Thyroid gland (tissue), 4 donors: Measurements from ENCODE around the gene ZFYVE27. TPM values are rescaled to one million over a fixed set of nuclear protein-coding genes. Genes with fewer than 3 reads are reported as not detected.

Experiments
- DNase-seq, 2 donors: peaks; one replicate each; pipeline ENCODE4 v3.0.0-alpha.2; 2019
- H3K27ac ChIP-seq, 3 donors: fragments of 200-600 bp; sonication (generic); 1 replicate in 2 of 3; 2 replicates in 1 of 3; pipeline ENCODE4 v1.5.1; 2016 to 2019; ENCODE audit warnings: mild to moderate bottlenecking in 1 of 3, moderate library complexity in 1 of 3
- H3K27me3 ChIP-seq: fragments of 200-600 bp; sonication (generic); one replicate; pipeline ENCODE4 v1.5.1; 2019
- H3K36me3 ChIP-seq, 2 donors: fragments of 200-600 bp; sonication (generic); one replicate each; pipeline ENCODE4 v1.5.1; 2016 to 2019
- H3K4me1 ChIP-seq, 2 donors: fragments of 200-600 bp; sonication (generic); one replicate each; pipeline ENCODE4 v1.5.1; 2017 to 2019
- H3K4me3 ChIP-seq, 3 donors: fragments of 200-600 bp; sonication (generic); replicated peaks in 1 of 3; 1 replicate in 2 of 3; 2 replicates in 1 of 3; pipeline ENCODE4 v1.5.1; 2016; ENCODE audit warnings: mild to moderate bottlenecking in 1 of 3
- H3K9me3 ChIP-seq: fragments of 200-600 bp; sonication (generic); one replicate; pipeline ENCODE4 v1.5.1; 2017
- POLR2A ChIP-seq, 2 donors: fragments of 450-650 bp; IDR thresholded peaks; one replicate each; pipeline ENCODE4 v1.6.1; 2017; ENCODE audit warnings: antibody characterized with exemption in 2 of 2, mild to moderate bottlenecking in 2 of 2, moderate library complexity in 1 of 2
- WGBS, 2 donors: methylation state at CpG; one replicate each; pipeline ENCODE4 v1.1.5; 2017; 5-methylcytosine and 5-hydroxymethylcytosine counted together
- intact Hi-C: fragments of 100-400 bp; cut with DNase I; formaldehyde crosslinking; loops from one replicate; pipeline ENCODE4 v1.15.1; 2023
- total RNA-seq, 4 donors: library from RNA; depleted of rRNA; stranded (reverse); fragments of >200 nt; gene quantifications; one replicate each; pipeline ENCODE4 v1.2.3, GENCODE V29; 2016
- TF ChIP-seq, protein P1 (sequence below), 6 experiments: fragments of 200-600 bp in 3 of 6; fragments of 450-650 bp in 3 of 6; sonication (generic) in 3 of 6; IDR thresholded peaks; one replicate each; pipeline ENCODE4 v1.5.1; 2016 to 2019; ENCODE audit warnings: antibody characterized with exemption in 6 of 6, mild to moderate bottlenecking in 2 of 6, inconsistent platforms in 1 of 6, moderate library complexity in 1 of 6

The ZFYVE27 gene
- total RNA-seq, 4 donors from 2014 or later: 18.4 to 43.5 (median 24.8) TPM

GRCh38 chr10:97748116-97748515, 11.2 kb downstream of the ZFYVE27 start:
- 88 to 90% methylated on average over 9 to 10 of the region's 10 CpGs for WGBS, 2 donors
- Histone ChIP-seq H3K9me3 (no peaks in the 10 kb centered on the region), H3K4me1 (no peaks in the 10 kb centered on the region), H3K4me3 (no peak overlapping the region), H3K27ac (no peak overlapping the region), H3K27me3 (no peaks in the 10 kb centered on the region), H3K36me3 (peaks cover 65 to 71% of the 10 kb centered on the region in 2 donors)
- no peak for TF ChIP-seq POLR2A (IDR thresholded peaks at IDR 0.05)
- TF ChIP-seq, protein P1, sequence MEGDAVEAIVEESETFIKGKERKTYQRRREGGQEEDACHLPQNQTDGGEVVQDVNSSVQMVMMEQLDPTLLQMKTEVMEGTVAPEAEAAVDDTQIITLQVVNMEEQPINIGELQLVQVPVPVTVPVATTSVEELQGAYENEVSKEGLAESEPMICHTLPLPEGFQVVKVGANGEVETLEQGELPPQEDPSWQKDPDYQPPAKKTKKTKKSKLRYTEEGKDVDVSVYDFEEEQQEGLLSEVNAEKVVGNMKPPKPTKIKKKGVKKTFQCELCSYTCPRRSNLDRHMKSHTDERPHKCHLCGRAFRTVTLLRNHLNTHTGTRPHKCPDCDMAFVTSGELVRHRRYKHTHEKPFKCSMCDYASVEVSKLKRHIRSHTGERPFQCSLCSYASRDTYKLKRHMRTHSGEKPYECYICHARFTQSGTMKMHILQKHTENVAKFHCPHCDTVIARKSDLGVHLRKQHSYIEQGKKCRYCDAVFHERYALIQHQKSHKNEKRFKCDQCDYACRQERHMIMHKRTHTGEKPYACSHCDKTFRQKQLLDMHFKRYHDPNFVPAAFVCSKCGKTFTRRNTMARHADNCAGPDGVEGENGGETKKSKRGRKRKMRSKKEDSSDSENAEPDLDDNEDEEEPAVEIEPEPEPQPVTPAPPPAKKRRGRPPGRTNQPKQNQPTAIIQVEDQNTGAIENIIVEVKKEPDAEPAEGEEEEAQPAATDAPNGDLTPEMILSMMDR (IDR thresholded peaks at IDR 0.05): no peak
- intact Hi-C loops: no loop called here
- DNase-seq: no peak

DNA sequence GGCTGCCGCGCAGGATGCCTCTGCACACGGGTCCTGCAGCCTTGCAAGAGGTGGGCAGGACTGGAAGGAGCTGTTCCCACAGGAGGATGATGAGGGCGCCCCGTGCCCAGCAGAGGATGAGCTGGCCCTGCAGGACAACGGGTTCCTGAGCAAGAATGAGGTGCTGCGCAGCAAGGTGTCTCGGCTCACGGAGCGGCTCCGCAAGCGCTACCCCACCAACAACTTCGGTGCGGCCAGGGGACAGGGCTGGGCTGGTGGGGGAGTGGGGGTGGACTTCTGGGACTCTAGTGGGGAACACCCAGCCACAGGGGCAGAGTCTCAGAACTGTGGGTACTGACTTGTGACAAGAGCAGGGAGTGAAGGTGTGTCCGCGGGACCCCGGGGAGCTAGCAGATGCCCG, 16.0 kb downstream of the ZFYVE27 start:
- Histone ChIP-seq H3K36me3 (peaks cover 84 to 88% of the 10 kb centered on the region in 2 donors), H3K9me3 (no peaks in the 10 kb centered on the region), H3K4me3 (no peak overlapping the region), H3K27ac (no peak overlapping the region), H3K27me3 (no peaks in the 10 kb centered on the region), H3K4me1 (no peaks in the 10 kb centered on the region)
- intact Hi-C loops: no loop called here
- TF ChIP-seq, protein P1 (IDR thresholded peaks at IDR 0.05): no peak
- no peak for TF ChIP-seq POLR2A (IDR thresholded peaks at IDR 0.05)
- DNase-seq: no peak
- 93 to 94% methylated on average over 10 to 11 of the region's 18 CpGs for WGBS, 2 donors

GRCh38 chr10:97754726-97755125, 17.8 kb downstream of the ZFYVE27 start:
- intact Hi-C loops: no loop called here

DNA sequence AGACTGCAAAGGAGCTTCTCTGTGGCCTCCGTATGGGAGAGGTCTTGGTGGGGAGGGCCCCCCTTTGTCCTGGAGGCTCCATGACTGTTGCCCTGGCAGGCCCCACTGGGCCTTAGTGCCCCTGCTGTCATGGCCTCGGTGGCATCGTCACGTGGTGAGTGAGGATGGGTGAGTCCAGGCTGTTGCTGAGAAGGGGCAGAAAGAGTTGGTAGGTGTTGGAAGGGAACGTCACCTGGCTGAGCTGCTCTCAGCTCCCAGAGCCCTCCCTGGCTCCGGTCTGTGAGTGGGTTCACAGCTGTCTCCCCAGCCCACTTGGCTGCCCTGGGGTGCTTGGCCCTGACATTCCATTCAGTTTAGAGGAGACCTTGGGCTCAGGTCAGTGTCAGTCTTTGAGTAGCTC, 18.8 kb downstream of the ZFYVE27 start:
- WGBS, 2 donors: 94 to 95% methylated on average over 6 of the region's 6 CpGs
- no peak for TF ChIP-seq POLR2A (IDR thresholded peaks at IDR 0.05)
- TF ChIP-seq, protein P1 (IDR thresholded peaks at IDR 0.05): no peak

More at GRCh38 chr10:97754726-97755125, 17.8 kb downstream of the ZFYVE27 start:
- no peaks in the 10 kb centered on the region for H3K4me1 ChIP-seq
- no peak overlapping the region for H3K4me3 ChIP-seq
- no peaks in the 10 kb centered on the region for H3K9me3 ChIP-seq
- TF ChIP-seq, protein P1 (IDR thresholded peaks at IDR 0.05): no peak
- TF ChIP-seq POLR2A (IDR thresholded peaks at IDR 0.05): no peak
- H3K36me3 ChIP-seq: peaks cover 72 to 85% of the 10 kb centered on the region in 2 donors
- no peak overlapping the region for H3K27ac ChIP-seq
- 66 to 98% methylated on average over 3 to 4 of the region's 4 CpGs for WGBS, 2 donors
- no peaks in the 10 kb centered on the region for H3K27me3 ChIP-seq
- no peak for DNase-seq

GRCh38 chr10:97757471-97757870, 20.5 kb downstream of the ZFYVE27 start:
- H3K27ac ChIP-seq: no peak overlapping the region
- DNase-seq: no peak
- no peaks in the 10 kb centered on the region for H3K9me3 ChIP-seq
- intact Hi-C loops: no loop called here
- H3K36me3 ChIP-seq: peaks cover 64 to 66% of the 10 kb centered on the region in 2 donors
- H3K27me3 ChIP-seq: no peaks in the 10 kb centered on the region
- H3K4me3 ChIP-seq: no peak overlapping the region
- 88 to 89% methylated on average over 6 of the region's 6 CpGs for WGBS, 2 donors
- H3K4me1 ChIP-seq: no peaks in the 10 kb centered on the region
- TF ChIP-seq POLR2A (IDR thresholded peaks at IDR 0.05): no peak
- TF ChIP-seq, protein P1 (IDR thresholded peaks at IDR 0.05): no peak

More for the DNA sequence above, 18.8 kb downstream of the ZFYVE27 start:
- no peak for DNase-seq
- no peaks in the 10 kb centered on the region for H3K9me3 ChIP-seq
- H3K27me3 ChIP-seq: no peaks in the 10 kb centered on the region
- intact Hi-C loops: no loop called here
- H3K36me3 ChIP-seq: peaks cover 71 to 80% of the 10 kb centered on the region in 2 donors
- H3K4me1 ChIP-seq: no peaks in the 10 kb centered on the region
- no peak overlapping the region for H3K27ac ChIP-seq
- H3K4me3 ChIP-seq: no peak overlapping the region
